A673 (cell line): ENCODE results near the gene SEMA4D. TPM values are rescaled to one million over a fixed set of nuclear protein-coding genes. Genes with fewer than 3 reads are reported as not detected.

Experiments
- BruUV-seq: library from RNA; stranded (reverse); fragments of 400-500 nt; replicated peaks from 2 replicates; lab custom pipeline; 2021; lab: Mats Ljungman, UMichigan
- CTCF ChIA-PET: fragments of 300-600 bp; sonication (Branson Sonifier 250); formaldehyde crosslinking; loops from one replicate; lab custom pipeline; 2022; ENCODE audit warnings: antibody characterized with exemption; lab: Charles Lee
- POLR2A ChIA-PET: fragments of 300-600 bp; sonication (Branson Sonifier 250); formaldehyde crosslinking; loops from one replicate; lab custom pipeline; 2022; ENCODE audit warnings: antibody characterized with exemption; ENCODE audit not compliant: low non-redundant PET; lab: Charles Lee
- DNase-seq: peaks from one replicate; pipeline ENCODE4 v3.0.0-alpha.2; 2015; ENCODE audit warnings: low spot score
- H3K27ac ChIP-seq: fragments of 200-600 bp; sonication (generic); 2 replicates; pipeline ENCODE4 v1.5.1; 2016; ENCODE audit warnings: mixed run types, low read depth, mild to moderate bottlenecking, mixed read lengths, antibody characterized with exemption, low read length; ENCODE audit not compliant: poor library complexity, severe bottlenecking
- H3K27me3 ChIP-seq: fragments of 200-600 bp; sonication (generic); replicated peaks from 2 replicates; pipeline ENCODE4 v1.6.1; 2017; ENCODE audit warnings: mixed run types, low read depth, mild to moderate bottlenecking, mixed read lengths, antibody characterized with exemption, low read length; ENCODE audit not compliant: insufficient read depth, poor library complexity
- H3K36me3 ChIP-seq: fragments of 200-600 bp; sonication (generic); 2 replicates; pipeline ENCODE4 v1.6.1; 2016; ENCODE audit warnings: mixed run types, mild to moderate bottlenecking, mixed read lengths, antibody characterized with exemption, low read length; ENCODE audit not compliant: insufficient read depth, poor library complexity, severe bottlenecking
- H3K4me1 ChIP-seq: fragments of 200-600 bp; sonication (generic); 2 replicates; pipeline ENCODE4 v1.6.1; 2017; ENCODE audit warnings: mixed run types, mild to moderate bottlenecking, mixed read lengths, antibody characterized with exemption, low read length; ENCODE audit not compliant: insufficient read depth, poor library complexity, severe bottlenecking
- H3K4me3 ChIP-seq: fragments of 200-600 bp; sonication (generic); 2 replicates; pipeline ENCODE4 v1.5.1; 2016; ENCODE audit warnings: low read depth, mixed run types, mild to moderate bottlenecking, mixed read lengths, low read length; ENCODE audit not compliant: poor library complexity, severe bottlenecking
- H3K9me3 ChIP-seq: fragments of 200-600 bp; sonication (generic); 2 replicates; pipeline ENCODE4 v1.6.1; 2016; ENCODE audit warnings: mixed run types, low read depth, mild to moderate bottlenecking, mixed read lengths, antibody characterized with exemption, low read length; ENCODE audit not compliant: poor library complexity, severe bottlenecking
- EZH2 ChIP-seq: fragments of 200-600 bp; sonication (generic); IDR thresholded peaks from 2 replicates; pipeline ENCODE4 v1.6.1; 2017; ENCODE audit warnings: borderline replicate concordance, low read depth, mild to moderate bottlenecking, mixed read lengths, antibody characterized with exemption, low read length; ENCODE audit not compliant: poor library complexity, severe bottlenecking
- intact Hi-C: fragments of 100-400 bp; cut with micrococcal nuclease; formaldehyde crosslinking; loops from one replicate; pipeline ENCODE4 v1.10.0; 2022; ENCODE audit not compliant: unreplicated experiment
- total RNA-seq: library from RNA; stranded (reverse); gene quantifications from 2 replicates; pipeline ENCODE4 v1.2.3, GENCODE V29; 2021
- TF ChIP-seq, protein P1 (sequence below): fragments of 300-800, 200-600 bp; sonication (generic); conservative IDR thresholded peaks from 2 replicates; pipeline ENCODE4 v1.5.1; 2017; ENCODE audit warnings: low read depth, mild to moderate bottlenecking, antibody characterized with exemption, low read length, moderate library complexity, mixed read lengths

Gene SEMA4D
- total RNA-seq, 1 experiment from 2014 or later: 14.2 TPM

DNA sequence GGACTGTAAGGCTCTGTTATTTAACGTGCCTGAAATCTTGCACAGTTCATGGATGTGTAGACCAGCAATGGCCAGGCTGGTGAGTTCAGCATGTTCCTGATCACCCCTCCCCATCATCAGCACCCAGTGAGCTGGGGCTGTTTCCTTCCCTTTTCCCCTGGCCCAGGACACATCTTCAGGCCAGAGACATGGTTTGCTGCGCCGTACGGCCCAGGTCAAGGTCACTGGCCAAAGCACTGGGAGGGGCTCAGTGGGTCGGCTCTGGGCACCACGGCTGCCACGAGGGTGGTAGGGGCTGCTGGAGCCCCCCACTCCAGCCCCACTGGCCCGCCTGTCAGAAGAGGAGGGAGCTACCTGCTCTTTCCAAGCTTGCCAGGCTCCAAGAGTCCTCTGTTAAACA, 55.9 kb downstream of the SEMA4D start:
- BruUV-seq: no TSS peak
- Histone ChIP-seq H3K27ac (no peak overlapping the region), H3K4me1 (no peaks in the 10 kb centered on the region), H3K9me3 (no peaks in the 10 kb centered on the region), H3K4me3 (no peak overlapping the region), H3K36me3 (no peaks in the 10 kb centered on the region), H3K27me3 (no peaks in the 10 kb centered on the region)
- CTCF ChIA-PET: no interaction called here
- no peak for TF ChIP-seq EZH2
- TF ChIP-seq, protein P1, sequence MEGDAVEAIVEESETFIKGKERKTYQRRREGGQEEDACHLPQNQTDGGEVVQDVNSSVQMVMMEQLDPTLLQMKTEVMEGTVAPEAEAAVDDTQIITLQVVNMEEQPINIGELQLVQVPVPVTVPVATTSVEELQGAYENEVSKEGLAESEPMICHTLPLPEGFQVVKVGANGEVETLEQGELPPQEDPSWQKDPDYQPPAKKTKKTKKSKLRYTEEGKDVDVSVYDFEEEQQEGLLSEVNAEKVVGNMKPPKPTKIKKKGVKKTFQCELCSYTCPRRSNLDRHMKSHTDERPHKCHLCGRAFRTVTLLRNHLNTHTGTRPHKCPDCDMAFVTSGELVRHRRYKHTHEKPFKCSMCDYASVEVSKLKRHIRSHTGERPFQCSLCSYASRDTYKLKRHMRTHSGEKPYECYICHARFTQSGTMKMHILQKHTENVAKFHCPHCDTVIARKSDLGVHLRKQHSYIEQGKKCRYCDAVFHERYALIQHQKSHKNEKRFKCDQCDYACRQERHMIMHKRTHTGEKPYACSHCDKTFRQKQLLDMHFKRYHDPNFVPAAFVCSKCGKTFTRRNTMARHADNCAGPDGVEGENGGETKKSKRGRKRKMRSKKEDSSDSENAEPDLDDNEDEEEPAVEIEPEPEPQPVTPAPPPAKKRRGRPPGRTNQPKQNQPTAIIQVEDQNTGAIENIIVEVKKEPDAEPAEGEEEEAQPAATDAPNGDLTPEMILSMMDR: no peak
- DNase-seq: no peak
- intact Hi-C loops: loop anchor here (10.0 kb wide), 1 partner anchor 103 kb away; no protein-coding TSS in a partner anchor
- POLR2A ChIA-PET: no interaction called here

DNA sequence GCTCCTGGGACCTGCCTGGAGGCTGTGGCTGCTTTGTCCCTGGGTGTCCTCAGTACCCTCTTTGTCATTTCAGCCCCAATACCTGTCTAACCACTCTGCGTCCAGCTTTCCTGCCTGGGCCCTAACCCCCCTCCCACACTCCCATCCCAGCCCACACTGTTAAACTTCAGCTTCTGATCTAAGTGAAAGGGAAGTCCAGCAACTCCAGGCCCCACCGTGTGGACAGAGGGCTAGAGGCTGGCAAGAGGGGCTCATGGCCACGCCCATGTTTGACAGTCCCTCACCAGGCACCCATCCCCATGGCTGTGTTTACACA, 56.3 kb downstream of the SEMA4D start:
- intact Hi-C loops: loop anchor here (10.0 kb wide), 1 partner anchor 103 kb away; no protein-coding TSS in a partner anchor
- Histone ChIP-seq H3K9me3 (no peaks in the 10 kb centered on the region), H3K27ac (no peak overlapping the region), H3K4me3 (no peak overlapping the region), H3K36me3 (no peaks in the 10 kb centered on the region), H3K4me1 (no peaks in the 10 kb centered on the region), H3K27me3 (no peaks in the 10 kb centered on the region)
- ChIA-PET CTCF (no interaction called here), POLR2A (no interaction called here)
- no peak for DNase-seq
- no peak for TF ChIP-seq EZH2
- TF ChIP-seq, protein P1: no peak
- no TSS peak for BruUV-seq

DNA sequence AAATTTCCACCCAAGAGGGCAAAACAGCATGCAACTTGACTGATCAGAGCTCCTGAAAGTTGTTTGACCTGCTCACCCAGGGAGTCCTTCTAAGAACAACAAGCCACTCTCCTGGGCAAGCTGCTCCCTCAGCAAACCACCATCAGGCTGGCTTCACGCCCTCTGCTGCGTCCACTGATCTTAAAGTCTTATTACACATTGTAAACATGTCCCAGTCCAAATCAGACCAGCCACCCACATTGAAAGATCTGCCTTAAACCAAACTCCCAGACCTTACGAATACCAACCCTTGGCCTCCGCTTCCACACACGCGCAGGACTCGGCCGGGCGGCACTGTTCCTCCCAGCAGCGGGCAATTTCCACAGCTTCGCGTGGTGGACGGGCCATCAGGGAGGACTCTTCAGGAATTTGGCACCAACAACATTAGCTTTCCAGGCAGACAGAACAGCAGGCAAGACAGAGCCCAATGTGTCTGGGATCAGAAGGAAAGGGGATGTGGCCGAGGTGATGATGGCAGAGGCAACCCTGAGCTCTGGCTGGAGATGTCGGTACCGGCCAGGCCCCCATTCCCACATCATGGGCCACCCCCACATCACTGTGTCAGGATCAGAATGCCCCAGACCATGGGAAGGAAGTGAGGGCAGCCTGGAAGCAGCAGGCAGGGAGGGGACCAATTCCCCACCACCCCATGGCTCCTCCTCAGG, 56.8 kb downstream of the SEMA4D start:
- Histone ChIP-seq H3K27ac (no peak overlapping the region), H3K4me3 (no peak overlapping the region), H3K4me1 (no peaks in the 10 kb centered on the region), H3K9me3 (no peaks in the 10 kb centered on the region), H3K36me3 (no peaks in the 10 kb centered on the region), H3K27me3 (no peaks in the 10 kb centered on the region)
- intact Hi-C loops: loop anchor here (10.0 kb wide), 1 partner anchor 104 kb away; no protein-coding TSS in a partner anchor
- ChIA-PET CTCF (no interaction called here), POLR2A (no interaction called here)
- TF ChIP-seq, protein P1: no peak
- no peak for TF ChIP-seq EZH2
- BruUV-seq: no TSS peak
- no peak for DNase-seq
